SK-N-SH (cell line): ENCODE measurements around the gene UBE2A. TPM values are rescaled to one million over a fixed set of nuclear protein-coding genes. Genes with fewer than 3 reads are reported as not detected.

Experiments
- CTCF ChIA-PET: fragments of 300-600, 350-600 bp; formaldehyde crosslinking; extraction: SDS; loops from one replicate; lab custom pipeline; 2021; lab: Yijun Ruan, JAX
- POLR2A ChIA-PET: fragments of 350-600 bp; sonication (Branson Sonifier 250); formaldehyde crosslinking; extraction: SDS; loops from one replicate; lab custom pipeline; 2020; ENCODE audit warnings: antibody characterized with exemption, inconsistent platforms; lab: Yijun Ruan, JAX
- DNase-seq: peaks from one replicate; pipeline ENCODE4 v3.0.0; 2012
- H2AFZ ChIP-seq: fragments of 200-600 bp; sonication (generic); 2 replicates; pipeline ENCODE4 v1.8.1; 2016; ENCODE audit warnings: antibody characterized with exemption, mild to moderate bottlenecking, low read depth
- H3F3A ChIP-seq: fragments of 200-600 bp; sonication (generic); replicated peaks from 2 replicates; pipeline ENCODE3; 2016; ENCODE audit warnings: antibody characterized with exemption, mild to moderate bottlenecking; ENCODE audit not compliant: insufficient read depth
- H3K27ac ChIP-seq, 2 experiments: fragments of 200-500 bp in 1 of 2; fragments of 200-600 bp in 1 of 2; sonication (Bioruptor generic) in 1 of 2; sonication (generic), shearing (Covaris generic) in 1 of 2; 2 replicates each; pipeline versions ENCODE4 v1.5.1 to v1.6.1; 2014 to 2016; ENCODE audit warnings: low read depth in 2 of 2, inconsistent platforms in 1 of 2, low read length in 1 of 2, mild to moderate bottlenecking in 1 of 2, mixed read lengths in 1 of 2
- H3K27me3 ChIP-seq: fragments of 200-600 bp; sonication (generic), shearing (Covaris generic); 2 replicates; pipeline ENCODE4 v1.6.1; 2016; ENCODE audit warnings: mixed run types; ENCODE audit not compliant: insufficient read depth
- H3K36me3 ChIP-seq, 2 experiments: fragments of 200-500 bp in 1 of 2; fragments of 200-600 bp in 1 of 2; sonication (Bioruptor generic) in 1 of 2; sonication (generic) in 1 of 2; replicated peaks in 1 of 2; 2 replicates each; pipeline versions ENCODE3 to v1.5.1; 2014 to 2016; ENCODE audit warnings: low read length in 1 of 2, mild to moderate bottlenecking in 1 of 2; ENCODE audit not compliant: insufficient read depth in 2 of 2, control insufficient read depth in 1 of 2
- H3K4me1 ChIP-seq, 2 experiments: fragments of 200-500 bp in 1 of 2; fragments of 200-600 bp in 1 of 2; sonication (Bioruptor generic) in 1 of 2; sonication (generic), shearing (Covaris generic) in 1 of 2; 2 replicates each; pipeline versions ENCODE4 v1.5.1 to v1.6.1; 2014 to 2016; ENCODE audit warnings: low read depth in 1 of 2, low read length in 1 of 2, mixed run types in 1 of 2; ENCODE audit not compliant: insufficient read depth in 2 of 2, control insufficient read depth in 1 of 2
- H3K4me2 ChIP-seq: fragments of 200-600 bp; sonication (generic), shearing (Covaris generic); 2 replicates; pipeline ENCODE4 v1.6.1; 2017; ENCODE audit warnings: mixed run types
- H3K4me3 ChIP-seq, 2 experiments: fragments of 200-500 bp in 1 of 2; fragments of 200-600 bp in 1 of 2; sonication (Bioruptor generic) in 1 of 2; sonication (generic), shearing (Covaris generic) in 1 of 2; 2 replicates each; pipeline versions ENCODE4 v1.5.1 to v1.8.1; 2014 to 2016; ENCODE audit warnings: low read depth in 2 of 2, inconsistent platforms in 1 of 2, low read length in 1 of 2, mild to moderate bottlenecking in 1 of 2, mixed read lengths in 1 of 2, moderate library complexity in 1 of 2
- H3K79me2 ChIP-seq: fragments of 200-600 bp; sonication (generic); 2 replicates; pipeline ENCODE4 v1.8.1; 2017; ENCODE audit warnings: mild to moderate bottlenecking; ENCODE audit not compliant: insufficient read depth
- H3K9ac ChIP-seq: fragments of 200-600 bp; sonication (generic); 2 replicates; pipeline ENCODE4 v1.6.1; 2017; ENCODE audit warnings: mixed run types
- H3K9me2 ChIP-seq: fragments of 200-600 bp; sonication (generic); 2 replicates; pipeline ENCODE4 v1.6.1; 2017; ENCODE audit warnings: mixed run types
- H3K9me3 ChIP-seq: fragments of 200-600 bp; sonication (generic); 2 replicates; pipeline ENCODE4 v1.6.1; 2017; ENCODE audit warnings: mixed run types, mild to moderate bottlenecking, moderate library complexity
- H4K20me1 ChIP-seq: fragments of 200-600 bp; sonication (generic); 2 replicates; pipeline ENCODE4 v1.6.1; 2017; ENCODE audit warnings: mild to moderate bottlenecking, mixed run types; ENCODE audit not compliant: insufficient read depth
- CTCF ChIP-seq: fragments of 200-600 bp; sonication (generic); IDR thresholded peaks from 2 replicates; pipeline ENCODE4 v1.6.1; 2017; ENCODE audit warnings: antibody characterized with exemption, mild to moderate bottlenecking, moderate library complexity
- ELF1 ChIP-seq: IDR thresholded peaks from 2 replicates; pipeline ENCODE4 v1.4.0; 2012
- EZH2phosphoT487 ChIP-seq: fragments of 200-600 bp; sonication (generic); IDR thresholded peaks from 2 replicates; pipeline ENCODE4 v1.6.1; 2017; ENCODE audit warnings: low read depth, mixed run types, mild to moderate bottlenecking, antibody characterized with exemption, moderate library complexity, borderline replicate concordance
- FOXJ3 ChIP-seq: sonication (generic); formaldehyde crosslinking; IDR thresholded peaks from 2 replicates; pipeline ENCODE4 v1.5.1; 2020; ENCODE audit warnings: mild to moderate bottlenecking, missing genetic modification reagents
- GATA2 ChIP-seq: sonication (generic); formaldehyde crosslinking; IDR thresholded peaks from 2 replicates; pipeline ENCODE4 v1.5.0; 2020; ENCODE audit warnings: mild to moderate bottlenecking, missing genetic modification reagents
- JUND ChIP-seq: IDR thresholded peaks from 2 replicates; pipeline ENCODE4 v1.4.0; 2012
- MAX ChIP-seq: IDR thresholded peaks from 2 replicates; pipeline ENCODE4 v1.4.0; 2012; ENCODE audit warnings: low read depth
- MXI1 ChIP-seq: IDR thresholded peaks from 2 replicates; pipeline ENCODE4 v1.6.1; 2012; ENCODE audit warnings: mild to moderate bottlenecking, low read depth, low read length, improper control_type of control experiment
- NRF1 ChIP-seq: IDR thresholded peaks from 2 replicates; pipeline ENCODE4 v1.6.1; 2012; ENCODE audit warnings: low read depth, mild to moderate bottlenecking, low read length
- SIN3A ChIP-seq: IDR thresholded peaks from 2 replicates; pipeline ENCODE4 v1.6.1; 2012; ENCODE audit warnings: low read depth, mild to moderate bottlenecking, low read length, moderate library complexity, borderline replicate concordance
- SMC3 ChIP-seq: IDR thresholded peaks from 2 replicates; pipeline ENCODE4 v1.6.1; 2012; ENCODE audit warnings: low read depth, low read length, improper control_type of control experiment
- TCF12 ChIP-seq: IDR thresholded peaks from 2 replicates; pipeline ENCODE4 v1.4.0; 2012
- USF2 ChIP-seq: fragments of 150-350 bp; IDR thresholded peaks from 2 replicates; pipeline ENCODE4 v1.6.1; 2017; ENCODE audit warnings: antibody characterized with exemption, low read length, low read depth, borderline replicate concordance
- WGBS: methylation state at CpG from one replicate; pipeline ENCODE4 v1.1.6; 2017; ENCODE audit warnings: low lambda C conversion rate; 5-methylcytosine and 5-hydroxymethylcytosine counted together
- polyA plus RNA-seq, 3 experiments: library from polyadenylated mRNA; depleted of rRNA; stranded (reverse); fragments of >200 nt; gene quantifications; 2 replicates each; pipeline ENCODE4 v1.2.3, GENCODE V29; 2012
- TF ChIP-seq, protein P1 (sequence below): IDR thresholded peaks from 2 replicates; pipeline ENCODE4 v1.6.1; 2012; ENCODE audit warnings: mild to moderate bottlenecking, low read depth, low read length, moderate library complexity
- TF ChIP-seq, protein P2 (sequence below): IDR thresholded peaks from 2 replicates; pipeline ENCODE4; 2012
- TF ChIP-seq, protein P3 (sequence below): fragments of 150-350 bp; IDR thresholded peaks from 2 replicates; pipeline ENCODE4 v1.6.1; 2016; ENCODE audit warnings: mild to moderate bottlenecking, low read depth, low read length
- TF ChIP-seq, protein P4 (sequence below): IDR thresholded peaks from 2 replicates; pipeline ENCODE4 v1.4.0; 2012; ENCODE audit warnings: low read depth, borderline replicate concordance

UBE2A gene
- polyA plus RNA-seq, 1 of the 3 experiments (the other 2 are of a cell fraction) = 38.4 TPM

- CTCF ChIA-PET = no interaction called here
- Histone ChIP-seq H3K9me3 (no peaks in the 10 kb centered on the region), H2AFZ (no peak overlapping the region)
- no peak for TF ChIP-seq SIN3A
- no peak for TF ChIP-seq NRF1
- TF ChIP-seq GATA2 (CRISPR knock-in tag) = no peak
- TF ChIP-seq USF2 = no peak
- no peak for TF ChIP-seq MXI1
- no peak for TF ChIP-seq CTCF
- TF ChIP-seq, protein P1, sequence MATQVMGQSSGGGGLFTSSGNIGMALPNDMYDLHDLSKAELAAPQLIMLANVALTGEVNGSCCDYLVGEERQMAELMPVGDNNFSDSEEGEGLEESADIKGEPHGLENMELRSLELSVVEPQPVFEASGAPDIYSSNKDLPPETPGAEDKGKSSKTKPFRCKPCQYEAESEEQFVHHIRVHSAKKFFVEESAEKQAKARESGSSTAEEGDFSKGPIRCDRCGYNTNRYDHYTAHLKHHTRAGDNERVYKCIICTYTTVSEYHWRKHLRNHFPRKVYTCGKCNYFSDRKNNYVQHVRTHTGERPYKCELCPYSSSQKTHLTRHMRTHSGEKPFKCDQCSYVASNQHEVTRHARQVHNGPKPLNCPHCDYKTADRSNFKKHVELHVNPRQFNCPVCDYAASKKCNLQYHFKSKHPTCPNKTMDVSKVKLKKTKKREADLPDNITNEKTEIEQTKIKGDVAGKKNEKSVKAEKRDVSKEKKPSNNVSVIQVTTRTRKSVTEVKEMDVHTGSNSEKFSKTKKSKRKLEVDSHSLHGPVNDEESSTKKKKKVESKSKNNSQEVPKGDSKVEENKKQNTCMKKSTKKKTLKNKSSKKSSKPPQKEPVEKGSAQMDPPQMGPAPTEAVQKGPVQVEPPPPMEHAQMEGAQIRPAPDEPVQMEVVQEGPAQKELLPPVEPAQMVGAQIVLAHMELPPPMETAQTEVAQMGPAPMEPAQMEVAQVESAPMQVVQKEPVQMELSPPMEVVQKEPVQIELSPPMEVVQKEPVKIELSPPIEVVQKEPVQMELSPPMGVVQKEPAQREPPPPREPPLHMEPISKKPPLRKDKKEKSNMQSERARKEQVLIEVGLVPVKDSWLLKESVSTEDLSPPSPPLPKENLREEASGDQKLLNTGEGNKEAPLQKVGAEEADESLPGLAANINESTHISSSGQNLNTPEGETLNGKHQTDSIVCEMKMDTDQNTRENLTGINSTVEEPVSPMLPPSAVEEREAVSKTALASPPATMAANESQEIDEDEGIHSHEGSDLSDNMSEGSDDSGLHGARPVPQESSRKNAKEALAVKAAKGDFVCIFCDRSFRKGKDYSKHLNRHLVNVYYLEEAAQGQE = no peak
- no peak for TF ChIP-seq TCF12
- TF ChIP-seq JUND = no peak
- TF ChIP-seq, protein P2, sequence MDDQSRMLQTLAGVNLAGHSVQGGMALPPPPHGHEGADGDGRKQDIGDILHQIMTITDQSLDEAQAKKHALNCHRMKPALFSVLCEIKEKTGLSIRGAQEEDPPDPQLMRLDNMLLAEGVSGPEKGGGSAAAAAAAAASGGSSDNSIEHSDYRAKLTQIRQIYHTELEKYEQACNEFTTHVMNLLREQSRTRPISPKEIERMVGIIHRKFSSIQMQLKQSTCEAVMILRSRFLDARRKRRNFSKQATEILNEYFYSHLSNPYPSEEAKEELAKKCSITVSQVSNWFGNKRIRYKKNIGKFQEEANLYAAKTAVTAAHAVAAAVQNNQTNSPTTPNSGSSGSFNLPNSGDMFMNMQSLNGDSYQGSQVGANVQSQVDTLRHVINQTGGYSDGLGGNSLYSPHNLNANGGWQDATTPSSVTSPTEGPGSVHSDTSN = no peak
- TF ChIP-seq, protein P3, sequence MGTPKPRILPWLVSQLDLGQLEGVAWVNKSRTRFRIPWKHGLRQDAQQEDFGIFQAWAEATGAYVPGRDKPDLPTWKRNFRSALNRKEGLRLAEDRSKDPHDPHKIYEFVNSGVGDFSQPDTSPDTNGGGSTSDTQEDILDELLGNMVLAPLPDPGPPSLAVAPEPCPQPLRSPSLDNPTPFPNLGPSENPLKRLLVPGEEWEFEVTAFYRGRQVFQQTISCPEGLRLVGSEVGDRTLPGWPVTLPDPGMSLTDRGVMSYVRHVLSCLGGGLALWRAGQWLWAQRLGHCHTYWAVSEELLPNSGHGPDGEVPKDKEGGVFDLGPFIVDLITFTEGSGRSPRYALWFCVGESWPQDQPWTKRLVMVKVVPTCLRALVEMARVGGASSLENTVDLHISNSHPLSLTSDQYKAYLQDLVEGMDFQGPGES = no peak
- TF ChIP-seq MAX = no peak
- no peak for TF ChIP-seq FOXJ3
- no peak for TF ChIP-seq EZH2phosphoT487
- TF ChIP-seq SMC3 = no peak
- no peak for TF ChIP-seq ELF1
- TF ChIP-seq, protein P4, sequence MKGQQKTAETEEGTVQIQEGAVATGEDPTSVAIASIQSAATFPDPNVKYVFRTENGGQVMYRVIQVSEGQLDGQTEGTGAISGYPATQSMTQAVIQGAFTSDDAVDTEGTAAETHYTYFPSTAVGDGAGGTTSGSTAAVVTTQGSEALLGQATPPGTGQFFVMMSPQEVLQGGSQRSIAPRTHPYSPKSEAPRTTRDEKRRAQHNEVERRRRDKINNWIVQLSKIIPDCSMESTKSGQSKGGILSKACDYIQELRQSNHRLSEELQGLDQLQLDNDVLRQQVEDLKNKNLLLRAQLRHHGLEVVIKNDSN = no peak
- TF ChIP-seq, all 33 proteins: peak for 0
- Histone ChIP-seq H3K27ac (no peak overlapping the region), H3K4me1 (no peaks in the 10 kb centered on the region), H3K4me3 (no peak overlapping the region), H3K36me3 (no peaks in the 10 kb centered on the region), H3K27me3 (no peaks in the 10 kb centered on the region; the same call in 1 of the 2 replicates), H3F3A (no peaks in the 10 kb centered on the region), H3K9me2 (no peaks in the 10 kb centered on the region), H3K4me2 (no peak overlapping the region), H4K20me1 (no peaks in the 10 kb centered on the region), H3K79me2 (no peaks in the 10 kb centered on the region), H3K9ac (no peak overlapping the region)
- 57% methylated on average over 13 of the region's 13 CpGs for WGBS
- POLR2A ChIA-PET = no interaction called here
- DNase-seq = no peak
Observed at GRCh38 chrX:119614776-119615175, 40.4 kb downstream of the UBE2A start.
